HG02870 (cell line): ENCODE measurements around the gene SYNE3.

Experiments used
- ATAC-seq: cut with Tn5 transposase; IDR thresholded peaks from one replicate; pipeline ENCODE4 v1.9.1; 2021; ENCODE audit warnings: mild to moderate bottlenecking, moderate library complexity; ENCODE audit not compliant: unreplicated experiment

Gene SYNE3

DNA sequence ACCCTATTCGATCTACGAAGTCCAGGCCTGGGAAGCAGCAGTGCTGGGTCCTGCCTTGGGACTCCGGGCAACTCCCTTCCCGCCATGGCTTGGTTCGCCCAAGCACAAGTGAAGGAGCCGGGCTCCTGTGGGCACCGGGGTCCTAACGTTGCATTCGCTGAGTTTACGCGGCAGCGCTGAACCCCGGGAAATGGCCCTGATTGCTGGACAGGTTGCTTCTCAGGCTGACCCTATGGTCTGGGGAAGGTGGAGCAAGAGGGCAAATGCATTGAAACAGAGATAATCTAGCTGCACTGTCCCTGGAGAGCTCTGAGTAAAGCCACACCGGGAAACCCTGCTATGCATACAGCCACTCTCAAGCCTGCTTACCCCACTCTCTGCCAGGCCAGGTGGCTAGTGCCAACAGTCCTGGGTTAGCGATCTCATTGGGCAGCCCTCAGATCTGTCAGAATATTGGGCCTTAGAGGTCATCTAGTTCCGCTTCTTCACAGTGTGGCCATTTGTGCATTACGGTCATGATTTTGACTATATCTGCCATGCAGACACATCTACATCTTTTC is 11.3 kb downstream of the SYNE3 start:
- ATAC-seq = no peak

DNA sequence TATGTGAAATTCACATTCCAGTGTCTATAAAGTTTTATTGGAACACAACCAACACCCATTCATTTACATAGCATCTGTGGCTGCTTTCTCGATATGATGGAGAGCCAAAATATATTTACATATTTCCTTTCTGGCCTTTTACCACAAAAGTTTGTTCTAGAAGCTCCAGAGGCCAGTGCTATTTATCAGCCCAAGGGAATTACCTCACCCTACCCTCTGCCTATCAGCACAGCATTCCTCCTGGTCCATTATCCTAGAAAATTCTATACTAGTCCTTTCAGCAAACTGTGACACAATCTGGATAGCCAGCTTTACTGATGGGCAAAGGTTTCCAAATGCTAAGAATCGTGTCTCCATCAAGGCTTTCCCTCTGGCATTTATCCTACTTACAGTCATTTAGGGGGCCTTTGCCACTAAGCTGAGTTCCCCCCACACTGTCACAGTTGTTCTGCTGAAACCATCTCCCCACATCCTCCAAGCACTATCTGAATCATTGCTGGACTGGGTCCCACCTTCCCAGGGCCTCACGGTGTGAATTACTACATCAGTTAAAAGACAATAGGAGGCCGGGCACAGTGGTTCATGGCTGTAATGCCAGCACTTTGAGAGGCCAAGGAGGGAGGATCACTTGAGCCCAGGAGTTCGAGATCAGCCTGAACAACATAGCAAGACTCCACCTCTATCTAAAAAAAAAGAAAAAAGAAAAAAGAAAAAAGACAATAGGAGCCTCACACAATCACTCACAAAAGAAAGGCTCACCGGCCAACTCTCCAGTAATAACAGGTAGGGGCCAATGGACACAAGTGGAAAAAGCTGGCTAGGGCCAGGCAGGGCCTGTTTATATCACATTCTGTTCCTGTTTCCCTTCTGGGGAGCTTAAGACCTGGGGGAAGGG is 12.1 kb downstream of the SYNE3 start:
- ATAC-seq = peak; percentile 31

DNA sequence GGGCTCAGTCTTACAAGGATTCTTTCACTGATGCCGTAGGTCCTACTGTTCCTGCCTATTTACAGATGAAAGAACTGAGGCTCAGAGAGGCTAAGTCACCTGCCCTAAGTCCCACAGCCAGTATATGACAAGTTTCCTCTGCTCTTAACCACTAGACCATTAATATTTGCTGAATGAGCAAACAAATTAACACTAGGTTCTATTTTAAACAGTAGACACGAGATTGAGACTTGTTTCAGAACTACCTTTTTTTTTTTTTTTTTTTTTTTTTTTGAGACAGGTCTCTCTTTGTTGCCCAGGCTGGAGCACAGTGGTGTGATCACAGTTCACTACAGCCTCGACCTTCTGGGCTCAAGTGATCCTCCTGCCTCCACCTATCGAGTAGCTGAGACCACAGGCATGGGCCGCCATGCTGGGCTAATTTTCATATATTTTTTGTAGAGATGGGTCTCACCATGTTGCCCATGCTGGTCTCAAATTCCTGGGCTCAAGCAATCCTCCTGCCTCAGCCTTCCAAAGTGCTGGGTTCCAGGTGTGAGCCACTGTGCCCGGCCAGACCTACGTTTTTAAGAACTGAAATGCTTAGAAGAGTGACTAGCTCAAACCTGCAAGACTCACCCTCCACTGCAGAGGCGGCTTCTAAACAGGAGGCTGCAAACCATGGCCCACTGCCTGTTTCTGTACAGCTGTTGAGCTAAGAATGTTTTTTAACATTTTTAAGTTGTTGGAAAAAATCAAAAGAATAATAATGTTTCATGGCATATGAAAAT is 12.9 kb downstream of the SYNE3 start:
- peak; percentile 51 for ATAC-seq

DNA sequence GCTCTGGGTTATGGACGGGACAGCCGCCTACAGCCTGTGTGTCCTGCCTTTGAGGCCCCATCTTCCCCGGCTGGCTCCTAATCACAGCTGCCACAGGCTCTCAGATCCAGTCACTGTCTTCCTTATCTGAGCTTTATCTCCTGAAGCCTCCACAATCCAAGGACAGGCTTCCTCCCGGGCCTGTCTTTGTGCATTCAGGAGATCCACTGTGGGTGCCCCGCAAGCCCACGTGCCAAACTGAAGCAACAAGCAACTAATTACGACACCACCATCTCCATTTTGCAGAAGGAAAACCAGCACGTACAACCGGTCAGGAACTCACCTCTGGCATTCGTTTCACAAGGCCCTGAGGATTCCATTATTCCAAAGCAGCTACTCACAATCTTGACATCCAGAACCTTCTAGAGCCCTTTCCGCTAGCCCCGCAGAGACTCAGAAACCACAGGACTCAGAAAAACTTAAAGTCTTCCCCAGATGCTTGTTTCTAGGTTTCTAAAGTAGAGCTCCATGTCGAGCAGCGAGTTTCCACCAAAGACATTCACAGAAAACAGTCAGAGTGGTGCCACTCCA is 14.0 kb downstream of the SYNE3 start:
- no peak for ATAC-seq

DNA sequence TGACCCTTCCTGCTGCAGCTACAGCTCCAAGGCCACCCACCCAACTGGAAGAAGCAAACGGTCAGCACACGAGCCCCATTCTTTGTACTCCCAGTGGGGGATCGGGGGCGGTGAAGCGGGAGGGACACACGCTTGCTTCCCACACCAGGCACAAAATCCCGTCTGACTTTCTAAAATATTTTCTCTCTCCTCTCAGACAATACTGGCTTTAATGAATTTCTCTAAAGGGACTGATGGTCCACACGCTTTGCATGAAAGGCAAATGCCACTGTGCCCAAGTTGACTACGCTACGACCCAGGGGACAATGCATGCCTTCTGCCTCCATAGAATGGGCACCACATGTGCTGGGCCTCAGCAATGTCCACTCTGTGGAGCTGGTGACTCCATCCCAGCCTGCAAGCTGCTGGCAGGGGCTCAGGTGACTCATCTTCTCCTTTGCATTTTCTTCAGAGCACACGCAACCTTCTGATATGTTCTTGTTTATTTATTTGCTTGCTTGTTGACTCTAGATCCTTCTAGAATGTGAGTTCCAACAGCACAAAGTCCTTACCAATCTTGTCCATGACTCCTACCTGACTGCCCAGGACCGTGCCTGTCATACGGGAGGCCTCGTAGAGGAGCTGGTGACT is 15.6 kb downstream of the SYNE3 start:
- no peak for ATAC-seq

DNA sequence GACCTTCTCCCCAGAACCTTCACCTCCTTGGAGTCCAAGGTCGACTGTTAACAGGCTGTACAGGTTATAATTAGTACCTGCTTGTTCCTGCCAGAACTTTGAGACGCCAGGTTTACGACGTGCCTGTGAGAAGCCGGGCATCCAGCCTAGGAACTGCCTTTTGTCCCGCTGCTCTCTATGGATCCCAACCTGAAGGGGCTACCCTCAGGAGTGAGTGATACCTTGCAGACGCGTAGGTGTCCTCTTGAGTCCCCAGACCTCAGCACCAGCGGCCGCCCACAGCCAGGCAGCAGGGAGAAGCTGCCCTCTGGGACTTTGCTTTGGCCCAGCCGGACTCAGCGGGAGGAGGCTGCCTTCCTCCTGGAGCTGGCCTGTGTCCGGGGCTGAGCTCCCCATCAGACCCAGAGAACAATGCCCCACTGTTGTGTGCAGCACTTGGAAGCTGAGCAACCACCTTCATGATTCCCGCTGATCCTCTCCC is 16.2 kb downstream of the SYNE3 start:
- ATAC-seq = no peak

DNA sequence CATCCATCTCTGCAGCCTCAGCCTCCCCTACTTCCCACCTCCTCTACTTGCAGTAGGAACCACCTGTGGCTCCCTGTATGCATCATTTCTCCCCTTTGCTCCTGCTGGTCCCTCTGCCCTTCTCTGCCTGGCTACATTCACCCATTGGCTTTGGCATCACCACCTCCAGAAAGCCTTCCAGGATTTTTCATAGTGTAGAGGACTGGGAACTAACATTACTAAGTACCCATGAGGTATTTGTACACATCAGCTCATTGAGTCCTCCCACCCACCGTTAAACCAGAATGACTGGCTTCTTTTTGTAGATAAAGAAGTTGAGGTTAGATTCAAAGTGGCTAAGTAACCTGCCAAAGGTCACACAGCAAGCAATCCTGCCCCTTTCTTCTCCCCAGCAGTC is 17.1 kb downstream of the SYNE3 start:
- ATAC-seq = no peak

DNA sequence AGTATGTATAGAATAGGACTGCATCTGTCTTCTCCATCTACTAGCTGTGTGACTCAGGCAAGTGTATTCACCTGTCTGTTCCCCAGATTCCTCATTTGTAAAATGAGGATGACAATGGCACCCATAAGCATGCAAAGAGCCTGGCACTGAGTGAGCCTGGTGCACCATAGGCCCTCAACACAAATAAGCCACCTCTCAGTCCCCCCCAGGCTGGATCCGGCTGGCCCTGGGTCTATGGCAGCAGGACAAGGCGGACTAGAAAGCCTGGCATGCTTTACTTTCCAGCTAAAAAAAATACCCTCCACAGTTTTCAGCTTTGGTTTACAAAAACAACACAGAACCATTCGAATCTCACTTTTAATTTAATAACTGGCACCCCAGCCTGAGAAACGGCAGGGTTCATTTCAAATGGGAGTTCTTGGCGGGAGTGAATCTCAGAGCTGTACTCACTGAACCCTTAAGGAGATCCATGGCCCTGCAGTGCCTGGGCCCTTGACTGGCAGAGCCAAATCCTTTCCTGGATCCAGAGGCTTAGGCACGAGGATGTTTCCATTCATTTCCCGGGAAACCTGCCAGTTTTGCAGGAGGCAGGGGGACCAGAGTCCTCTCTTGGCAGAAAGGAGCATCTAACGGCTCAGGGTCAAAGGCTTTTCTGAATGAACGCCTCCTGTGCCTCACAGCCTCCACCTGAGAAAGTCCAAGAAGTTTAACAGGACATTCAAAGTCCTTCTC is 17.7 kb downstream of the SYNE3 start:
- ATAC-seq = no peak

DNA sequence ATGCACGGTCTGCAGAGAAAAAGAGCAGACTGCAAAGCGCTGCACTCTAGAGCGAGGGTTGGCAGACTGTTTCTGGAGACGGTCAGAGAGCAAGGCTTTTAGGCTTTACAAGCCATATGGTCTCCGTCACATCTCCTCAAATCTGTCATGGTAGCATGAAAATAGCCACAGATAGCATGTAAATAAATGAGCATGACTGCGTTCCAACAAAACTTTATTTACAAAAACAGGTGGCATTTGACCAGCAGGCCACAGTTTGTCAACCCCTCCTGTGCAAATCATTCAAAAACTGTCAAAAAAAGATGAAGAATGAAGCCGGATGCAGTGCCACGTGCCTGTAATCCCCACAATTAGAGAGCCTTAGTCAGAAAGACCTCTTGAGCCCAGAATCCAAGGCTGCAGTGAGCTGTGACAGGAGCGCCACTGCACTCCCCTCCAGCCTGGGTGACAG is 18.9 kb downstream of the SYNE3 start:
- ATAC-seq = no peak

DNA sequence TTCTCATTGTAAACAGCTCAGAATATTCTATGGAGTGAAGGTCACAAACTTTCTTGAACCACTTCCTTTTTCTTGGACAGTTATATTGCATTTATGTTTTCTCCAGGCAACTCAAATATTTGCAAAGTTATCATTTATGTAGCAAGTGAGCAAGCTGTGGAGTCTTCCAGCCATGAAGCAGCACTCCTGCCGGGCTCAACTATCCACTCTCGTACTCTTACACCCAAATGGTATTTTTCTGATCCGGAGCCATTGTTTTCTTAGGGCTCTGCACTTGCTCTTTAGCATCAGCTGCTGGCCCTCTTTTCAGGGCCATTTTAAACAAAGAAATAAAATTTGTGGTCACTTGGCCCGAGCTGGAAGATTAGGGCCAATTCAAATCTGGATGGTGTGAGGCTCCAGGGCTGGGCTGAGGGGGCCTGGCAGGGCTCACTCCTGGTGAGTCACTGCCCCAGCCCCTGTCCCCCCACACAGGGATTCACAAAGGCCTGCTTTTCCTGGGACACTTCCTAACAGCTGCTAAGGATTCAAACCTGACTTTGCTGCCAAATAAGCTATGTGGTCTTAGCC is 19.7 kb downstream of the SYNE3 start:
- ATAC-seq = no peak

DNA sequence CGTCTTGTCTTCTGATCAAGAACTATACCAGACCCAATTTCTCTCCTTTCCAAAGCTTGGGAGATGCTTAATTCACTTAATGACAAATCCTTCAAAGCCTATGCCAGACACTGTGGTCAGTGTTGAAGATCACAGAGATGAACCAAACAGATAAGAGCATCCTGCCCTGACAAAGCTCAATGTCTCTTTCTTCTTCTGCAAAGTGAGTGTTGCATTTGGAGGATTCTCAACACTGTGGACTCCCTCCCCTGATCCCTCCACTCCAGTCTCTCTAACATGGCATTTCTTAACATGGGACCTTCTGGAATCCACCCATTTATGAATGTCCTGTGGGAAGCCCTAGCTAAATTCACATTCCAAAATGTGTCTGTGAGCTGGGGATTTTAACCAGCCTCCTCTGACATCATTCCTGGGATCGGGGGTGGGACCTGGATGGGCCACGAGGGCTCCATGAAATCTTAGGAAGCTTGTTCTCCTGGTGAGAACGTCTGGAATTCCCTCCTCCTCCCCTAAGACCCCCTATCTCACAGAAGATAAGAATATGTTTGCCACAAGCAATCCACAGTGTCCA is 20.3 kb downstream of the SYNE3 start:
- ATAC-seq = peak; percentile 12

DNA sequence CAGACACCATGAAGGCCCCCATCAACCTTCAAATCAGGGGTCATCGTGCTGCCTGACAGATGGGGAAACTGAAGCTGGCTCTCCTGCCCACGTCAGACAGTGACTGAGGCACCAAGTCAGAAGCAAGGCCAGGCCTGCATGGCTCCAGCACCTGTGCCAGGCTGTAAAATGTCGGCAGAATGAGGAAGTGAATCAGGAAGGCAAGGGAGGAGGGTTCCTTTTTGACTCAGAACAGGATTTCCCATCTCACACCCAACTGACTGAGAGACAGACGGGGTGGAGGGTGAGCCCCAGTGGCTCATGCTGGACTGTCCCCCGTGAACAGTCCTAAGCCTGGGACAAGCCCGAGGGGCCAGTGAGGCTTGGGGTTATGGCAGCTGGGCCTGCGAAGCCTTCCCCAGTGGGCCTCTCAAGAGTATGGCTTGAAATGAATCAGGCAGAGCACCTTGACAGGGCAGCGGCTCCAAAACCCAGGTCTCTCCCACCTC is 20.9 kb downstream of the SYNE3 start:
- peak; percentile 72 for ATAC-seq

DNA sequence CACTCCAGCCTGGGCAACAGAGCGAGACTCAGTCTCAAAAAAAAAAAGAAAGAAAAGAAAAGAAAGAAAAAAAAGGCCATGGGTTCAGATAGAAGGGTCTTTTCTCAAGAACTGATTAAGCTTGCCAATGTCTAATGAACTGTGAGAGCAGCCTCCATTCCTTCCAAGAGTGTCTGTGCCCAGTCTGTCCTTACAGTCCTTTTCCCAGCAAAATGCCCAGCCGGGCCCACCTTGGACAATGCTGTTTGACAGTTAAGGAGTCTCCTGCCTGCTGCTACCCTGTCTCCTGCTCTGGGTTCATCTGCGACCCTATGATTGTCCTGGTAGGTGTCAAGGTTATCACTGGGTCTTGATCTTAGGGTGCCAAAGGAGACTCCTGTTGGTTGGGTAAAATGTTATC is 21.4 kb downstream of the SYNE3 start:
- ATAC-seq = no peak

DNA sequence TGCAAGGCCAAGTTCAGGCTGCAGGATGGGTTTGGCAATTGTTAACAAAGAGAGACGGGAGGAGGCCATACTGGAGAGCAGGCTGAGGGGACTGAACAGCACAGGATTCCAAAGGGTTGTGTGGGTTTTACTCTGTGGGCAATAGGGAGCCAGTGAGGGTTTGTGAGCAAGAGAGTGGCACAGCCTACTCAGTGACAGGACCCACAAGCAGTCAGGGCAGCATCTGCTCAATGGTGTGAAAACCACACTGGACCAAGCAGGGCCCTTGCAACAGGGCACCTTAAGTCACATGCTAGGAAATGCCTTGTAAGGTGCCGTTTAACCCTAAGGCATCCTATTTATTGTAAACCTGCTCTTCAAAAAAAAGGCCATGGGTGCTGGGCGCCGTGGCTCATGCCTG is 22.0 kb downstream of the SYNE3 start:
- ATAC-seq = no peak

DNA sequence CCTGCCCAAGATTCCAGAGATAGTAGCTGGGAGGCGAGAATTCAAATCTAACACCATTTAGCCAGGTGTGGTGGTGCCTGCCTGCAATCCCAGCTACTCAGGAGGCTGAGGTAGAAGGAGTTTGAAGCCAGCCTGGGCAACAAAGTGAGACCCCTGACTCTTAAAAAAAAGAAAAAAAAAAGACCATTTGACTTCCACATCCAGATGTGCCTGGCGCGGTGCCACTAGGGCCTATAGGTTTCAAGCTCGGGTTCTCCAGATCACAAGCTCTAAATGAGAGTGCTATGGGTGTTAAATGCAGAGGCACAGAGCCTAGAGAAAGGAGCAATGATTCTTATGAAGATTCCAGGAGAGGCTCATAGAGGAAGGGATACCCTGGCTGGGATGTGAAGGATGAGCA is 22.5 kb downstream of the SYNE3 start:
- ATAC-seq = no peak

DNA sequence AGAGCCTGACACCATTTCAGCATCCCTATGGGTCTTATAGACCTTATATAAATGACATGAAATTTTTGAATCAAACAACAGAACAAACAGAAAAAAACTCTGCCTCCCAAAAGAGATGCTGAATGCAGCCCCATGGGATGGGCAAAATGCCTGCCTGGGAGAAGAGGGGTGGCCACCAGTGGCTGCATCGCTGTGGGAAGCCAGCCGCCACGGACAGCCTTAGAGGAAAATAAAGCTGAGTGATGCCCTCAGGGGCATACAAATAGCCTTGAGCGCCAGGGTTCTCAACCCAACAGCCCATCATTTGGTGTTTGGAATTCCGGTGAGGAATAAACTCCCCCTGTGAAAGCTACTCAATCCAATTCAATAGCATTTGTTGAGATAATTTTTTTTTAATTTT is 22.9 kb downstream of the SYNE3 start:
- no peak for ATAC-seq

DNA sequence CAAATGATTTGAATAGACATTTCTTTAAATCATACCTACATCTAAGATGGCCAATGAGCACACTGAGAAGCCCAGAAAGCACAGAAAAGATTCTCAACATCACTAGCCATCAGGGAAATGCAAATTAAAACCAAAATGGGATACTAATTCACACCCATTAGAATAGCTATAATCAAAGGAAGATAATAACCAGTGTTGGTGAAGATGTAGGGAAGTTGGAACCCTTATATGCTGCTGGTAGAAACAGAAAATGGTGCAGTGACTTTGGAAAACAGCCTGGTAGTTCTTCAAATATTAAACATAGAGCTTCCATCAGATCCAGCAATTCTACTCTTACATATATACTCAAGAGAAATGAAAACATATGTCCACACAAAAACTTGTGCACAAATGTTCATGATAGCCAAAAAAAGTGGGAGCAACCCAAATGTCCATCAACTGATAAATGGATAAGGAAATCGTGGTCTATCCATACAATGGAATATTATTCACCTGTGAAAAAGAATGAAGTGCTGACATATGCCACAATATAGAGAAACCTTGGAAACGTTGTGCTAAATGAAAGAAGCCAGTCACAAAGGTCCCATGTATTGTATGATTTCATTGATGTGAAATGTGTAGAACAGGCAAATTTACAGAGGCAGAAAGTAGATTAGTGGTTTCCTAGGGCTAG is 24.4 kb downstream of the SYNE3 start:
- ATAC-seq = no peak

DNA sequence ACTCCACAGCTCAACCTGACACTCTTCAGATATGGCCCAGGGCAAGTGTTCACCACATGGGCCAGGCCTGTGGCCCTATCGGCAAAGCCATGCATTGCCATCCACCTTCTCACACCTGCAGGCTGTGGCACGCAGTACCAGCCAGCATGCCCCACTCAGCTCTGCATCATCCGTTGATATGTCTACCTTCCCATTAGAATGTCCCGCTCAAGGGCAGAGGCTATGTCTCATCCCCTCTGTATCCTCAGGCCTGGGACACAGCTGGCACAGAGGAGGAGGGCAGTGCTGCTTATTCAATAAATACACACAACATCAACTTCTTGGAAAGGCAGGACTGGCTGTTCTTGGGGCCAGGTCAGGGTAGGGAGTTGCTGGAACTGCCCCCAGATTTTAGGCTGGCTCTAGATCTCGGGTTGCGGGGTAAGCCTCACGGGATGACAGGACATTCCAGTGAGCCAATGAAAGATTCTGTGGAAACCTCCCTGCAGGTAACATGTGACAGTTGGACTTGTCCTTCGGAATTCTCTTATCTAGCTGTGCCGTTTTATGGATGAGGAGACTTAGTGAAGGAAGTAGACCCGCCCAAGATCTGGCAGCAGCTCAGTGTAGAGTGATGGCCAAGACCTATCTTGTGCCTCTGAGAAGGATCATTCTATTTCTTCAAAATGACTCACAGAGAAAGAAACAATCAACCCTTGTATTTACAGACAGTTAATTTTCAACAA is 25.6 kb downstream of the SYNE3 start:
- ATAC-seq = no peak
